ENCODE results near the gene USP13. TPM values are rescaled to one million over a fixed set of nuclear protein-coding genes. Genes with fewer than 3 reads are reported as not detected.

USP13 gene
- total and polyA plus RNA-seq, 2 of the 13 experiments (the other 11 are each of a cell fraction or from before 2014, with no cell fraction given): 15.9 to 36.7 TPM

- TF ChIP-seq ZNF574 (CRISPR knock-in tag; IDR thresholded peaks at IDR 0.05) (no peak; the same call in none of the 2 replicates), TBL1XR1 (IDR thresholded peaks at IDR 0.05; ENCODE audit: borderline replicate concordance, low read length, partially characterized antibody) (peak; percentile 36), UBTF (CRISPR knock-in tag; IDR thresholded peaks at IDR 0.05) (no peak), SNAPC5 (CRISPR knock-in tag; IDR thresholded peaks at IDR 0.05; ENCODE audit: borderline replicate concordance) (no peak), ZNF691 (CRISPR knock-in tag; IDR thresholded peaks at IDR 0.05; ENCODE audit: borderline replicate concordance, low read depth) (0 out of 2 replicates have a peak, but pooled peaks have one; percentile 49), ZNF329 (CRISPR knock-in tag; IDR thresholded peaks at IDR 0.05; ENCODE audit: low read depth) (no peak), ZNF207 (IDR thresholded peaks at IDR 0.05; ENCODE audit: borderline replicate concordance) (no peak), ZNF598 (CRISPR knock-in tag; IDR thresholded peaks at IDR 0.05; ENCODE audit: borderline replicate concordance) (no peak), NR3C1 (CRISPR knock-in tag; IDR thresholded peaks at IDR 0.05) (no peak), ZNF10 (CRISPR knock-in tag; IDR thresholded peaks at IDR 0.05; ENCODE audit: borderline replicate concordance, low read depth) (no peak), KAT8 (CRISPR knock-in tag; IDR thresholded peaks at IDR 0.05) (peak; percentile 72), FOXO4 (CRISPR knock-in tag; conservative IDR thresholded peaks at IDR 0.05) (no peak), TARDBP (CRISPR knock-in tag; IDR thresholded peaks at IDR 0.05) (peak; percentile 57; the same call in 1 of the 2 replicates), TFE3 (CRISPR knock-in tag; IDR thresholded peaks at IDR 0.05) (0 out of 2 replicates have a peak, but pooled peaks have one; percentile 53), PBX2 (CRISPR knock-in tag; IDR thresholded peaks at IDR 0.05) (no peak)
Observed at GRCh38 chr3:179739816-179740594, 87.2 kb downstream of the USP13 start (continued).

All from HepG2 (cell line).